ENCODE data around the gene GALNT6. TPM values are rescaled to one million over a fixed set of nuclear protein-coding genes. Genes with fewer than 3 reads are reported as not detected.

GALNT6 gene
- total RNA-seq, 1 experiment from 2014 or later: 9.8 TPM

DNA sequence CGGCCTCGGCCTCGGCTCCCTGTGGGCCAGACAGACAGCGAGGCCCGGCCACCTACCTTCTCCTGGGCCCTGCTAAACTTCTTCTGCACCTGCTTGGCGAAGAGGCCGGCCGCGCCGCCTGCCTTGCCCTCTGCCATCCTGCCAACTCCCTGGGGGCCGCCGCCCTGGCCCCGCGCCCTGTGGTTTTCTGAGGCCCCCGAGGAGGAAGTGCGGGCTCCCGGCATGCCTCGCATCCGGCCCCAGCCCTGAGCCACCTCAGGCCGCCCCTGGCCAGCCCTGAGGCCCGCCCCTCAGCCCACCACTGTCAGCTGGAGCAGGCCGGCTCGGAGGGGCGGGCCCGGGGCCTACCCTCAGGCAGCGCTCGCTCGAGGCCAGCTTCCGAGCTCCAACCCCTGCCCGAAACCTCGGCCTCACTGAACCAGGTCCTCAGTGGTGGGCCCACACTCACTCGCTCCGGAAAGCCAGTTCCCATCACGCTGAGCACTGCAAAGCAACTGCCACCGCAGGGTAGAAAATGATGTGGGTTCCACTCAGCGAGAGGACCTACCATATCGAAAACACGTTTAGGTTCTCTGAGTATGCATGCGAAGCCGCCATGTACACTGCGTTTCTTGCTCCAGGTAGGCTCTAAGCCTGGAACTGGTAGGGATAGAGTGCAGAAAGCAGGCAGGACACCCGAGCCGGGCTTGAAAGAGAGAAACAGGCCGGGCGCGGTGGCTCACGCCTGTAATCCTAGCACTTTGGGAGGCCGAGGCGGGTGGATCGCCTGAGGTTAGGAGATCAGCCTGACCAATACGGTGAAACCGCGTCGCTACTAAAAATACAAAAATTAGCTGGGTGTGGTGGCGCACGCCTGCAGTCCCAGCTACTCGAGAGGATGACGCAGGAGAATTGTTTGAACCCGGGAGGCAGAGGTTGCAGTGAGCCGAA lies 67.0 kb downstream of the GALNT6 start, which contains the start of gene BIN2:
BIN2 (minus strand) TSS at position 209 of the 930 bp plus-strand sequence; CDS start at position 137, 72 bp downstream.
- TF ChIP-seq, protein P1, sequence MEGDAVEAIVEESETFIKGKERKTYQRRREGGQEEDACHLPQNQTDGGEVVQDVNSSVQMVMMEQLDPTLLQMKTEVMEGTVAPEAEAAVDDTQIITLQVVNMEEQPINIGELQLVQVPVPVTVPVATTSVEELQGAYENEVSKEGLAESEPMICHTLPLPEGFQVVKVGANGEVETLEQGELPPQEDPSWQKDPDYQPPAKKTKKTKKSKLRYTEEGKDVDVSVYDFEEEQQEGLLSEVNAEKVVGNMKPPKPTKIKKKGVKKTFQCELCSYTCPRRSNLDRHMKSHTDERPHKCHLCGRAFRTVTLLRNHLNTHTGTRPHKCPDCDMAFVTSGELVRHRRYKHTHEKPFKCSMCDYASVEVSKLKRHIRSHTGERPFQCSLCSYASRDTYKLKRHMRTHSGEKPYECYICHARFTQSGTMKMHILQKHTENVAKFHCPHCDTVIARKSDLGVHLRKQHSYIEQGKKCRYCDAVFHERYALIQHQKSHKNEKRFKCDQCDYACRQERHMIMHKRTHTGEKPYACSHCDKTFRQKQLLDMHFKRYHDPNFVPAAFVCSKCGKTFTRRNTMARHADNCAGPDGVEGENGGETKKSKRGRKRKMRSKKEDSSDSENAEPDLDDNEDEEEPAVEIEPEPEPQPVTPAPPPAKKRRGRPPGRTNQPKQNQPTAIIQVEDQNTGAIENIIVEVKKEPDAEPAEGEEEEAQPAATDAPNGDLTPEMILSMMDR (conservative IDR thresholded peaks at IDR 0.05): no peak
- H2BK5ac ChIP-seq (ENCODE audit: insufficient read length, low read length): no peak within 1 kb of the TSS
- no peak within 1 kb of the TSS for H3K4me2 ChIP-seq (ENCODE audit: insufficient read depth, insufficient read length, low read length)
- no peaks in the 10 kb centered on the region; the same call in 1 of the 2 replicates for H3K27me3 Mint-ChIP-seq (ENCODE audit: low read depth)
- no peak within 1 kb of the TSS for H4K5ac ChIP-seq (ENCODE audit: insufficient read length, low read depth, low read length)
- H3K4me3 Mint-ChIP-seq: no peak within 1 kb of the TSS; a peak in 1 of 5 replicates
- no peaks in the 10 kb centered on the region; a peak in 1 of 7 replicates for H3K36me3 Mint-ChIP-seq (ENCODE audit: insufficient read depth in 1 of 3, low read depth in 3 of 3)
- H3K4me1 ChIP-seq (ENCODE audit: insufficient read depth, low read length): peaks cover 5% of the 10 kb centered on the region; the same call in 1 of the 2 replicates
- no peaks in the 10 kb centered on the region for H3K9me3 ChIP-seq (ENCODE audit: control insufficient read depth, low read depth, low read length)
- no peak within 1 kb of the TSS; the same call in 1 of the 2 replicates for H3K14ac ChIP-seq (ENCODE audit: insufficient read depth, low read length)
- H2AK5ac ChIP-seq (ENCODE audit: insufficient read length, low read length): no peak within 1 kb of the TSS
- H3K4me1 Mint-ChIP-seq: peaks cover 39 to 49% of the 10 kb centered on the region in 2 experiments
- no peaks in the 10 kb centered on the region for H3K23me2 ChIP-seq (ENCODE audit: insufficient read length, low read depth, low read length, poor library complexity, severe bottlenecking)
- H3K56ac ChIP-seq (ENCODE audit: insufficient read length, low read depth, low read length): no peak within 1 kb of the TSS
- WGBS (ENCODE audit: extremely low coverage, insufficient read length, low lambda C conversion rate): no CpG with 5 or more reads among the region's 60 CpGs
- H2BK12ac ChIP-seq (ENCODE audit: insufficient read length, low read depth, low read length): peak within 1 kb of the TSS; percentile 23
- H2BK120ac ChIP-seq (ENCODE audit: low read depth, low read length, poor library complexity, severe bottlenecking): no peak within 1 kb of the TSS
- H3K4ac ChIP-seq (ENCODE audit: low read depth, low read length): no peak within 1 kb of the TSS
- no peak within 1 kb of the TSS for H3T11ph ChIP-seq (ENCODE audit: low read length)
- no peaks in the 10 kb centered on the region for H3K9me3 Mint-ChIP-seq
- H4K91ac ChIP-seq (ENCODE audit: insufficient read length, low read depth, low read length): no peak within 1 kb of the TSS
- no peak within 1 kb of the TSS for H3K23ac ChIP-seq (ENCODE audit: insufficient read length, low read depth, low read length)
- no peak for DNase-seq
- no peaks in the 10 kb centered on the region for H3K27me3 ChIP-seq (ENCODE audit: insufficient read depth, low read length)
- H3K79me2 ChIP-seq (ENCODE audit: insufficient read depth, low read length): no peaks in the 10 kb centered on the region
- no peak within 1 kb of the TSS for H2BK20ac ChIP-seq (ENCODE audit: low read depth, low read length, poor library complexity, severe bottlenecking)
- no peak within 1 kb of the TSS for H4K8ac ChIP-seq (replicated peaks; ENCODE audit: insufficient read length, low read depth, low read length)
- H3K27ac ChIP-seq (ENCODE audit: insufficient read length, low read depth, low read length): no peak within 1 kb of the TSS
- H3K9ac ChIP-seq (ENCODE audit: extremely low read depth, insufficient read length, low read length): no peak within 1 kb of the TSS
- no peak within 1 kb of the TSS for H2BK15ac ChIP-seq (ENCODE audit: low read depth, low read length)
- H3K79me1 ChIP-seq (ENCODE audit: insufficient read depth, low read depth, low read length, poor library complexity, severe bottlenecking): no peaks in the 10 kb centered on the region
- no peak within 1 kb of the TSS for H2AFZ ChIP-seq (ENCODE audit: low read length)
- H3K18ac ChIP-seq (ENCODE audit: insufficient read length, low read depth, low read length): no peak within 1 kb of the TSS
- H3K27ac Mint-ChIP-seq: peak within 1 kb of the TSS in 1 of 3 experiments; percentile 60; a peak in 3 of 7 replicates
- H4K20me1 ChIP-seq (ENCODE audit: control insufficient read depth, insufficient read depth, insufficient read length): no peaks in the 10 kb centered on the region

Data from H9 (cell line).